HG02870 (cell line): ENCODE results near the gene SRD5A3.
"Not testable (repeated sequence)": the region's sequence is repeated elsewhere in the genome, so short reads cannot be mapped to it uniquely, and the experiment has no call there.

Experiments used
- ATAC-seq: cut with Tn5 transposase; IDR thresholded peaks from one replicate; pipeline ENCODE4 v1.9.1; 2021; ENCODE audit warnings: mild to moderate bottlenecking, moderate library complexity; ENCODE audit not compliant: unreplicated experiment

Gene SRD5A3

DNA sequence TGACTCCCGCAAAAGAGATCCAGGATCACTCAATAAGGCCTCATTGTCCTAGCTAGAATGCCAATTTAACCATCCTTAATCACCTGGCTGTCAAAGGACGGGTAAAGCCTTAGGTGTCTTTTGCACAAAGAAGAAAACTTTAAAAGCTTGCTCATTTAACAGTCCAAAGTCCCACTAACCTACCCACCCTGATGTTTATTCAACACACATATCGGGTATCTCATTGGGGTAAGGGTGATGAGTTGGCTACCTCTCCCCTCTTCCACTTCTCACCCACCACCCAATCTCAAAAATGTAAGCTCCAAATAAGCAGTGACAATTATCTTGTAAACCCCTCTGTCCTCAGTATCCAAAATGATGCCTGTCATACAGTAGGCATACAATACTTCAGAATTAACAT is 988 bp upstream of the SRD5A3 start:
- no peak for ATAC-seq

DNA sequence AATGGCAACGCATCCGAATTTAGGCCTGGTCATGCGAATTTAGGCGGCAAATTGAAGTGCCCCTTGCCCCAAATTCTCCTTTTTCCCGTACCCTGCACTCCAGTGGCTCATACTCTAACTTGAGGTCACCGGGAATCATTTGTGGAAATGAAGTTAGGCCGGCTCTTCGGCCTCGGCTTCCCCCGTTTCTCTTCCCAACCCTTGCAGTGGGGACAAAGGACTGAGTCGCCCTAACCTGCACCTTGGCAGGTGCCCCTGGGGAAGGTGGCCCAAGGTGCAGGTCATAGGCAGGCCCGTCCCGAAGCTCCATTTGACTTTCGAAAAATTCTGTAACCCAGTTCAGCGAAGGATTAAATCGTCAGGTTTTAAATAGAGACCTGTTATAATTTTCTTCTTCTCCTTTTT is 811 bp downstream of the SRD5A3 start:
- ATAC-seq = no peak

DNA sequence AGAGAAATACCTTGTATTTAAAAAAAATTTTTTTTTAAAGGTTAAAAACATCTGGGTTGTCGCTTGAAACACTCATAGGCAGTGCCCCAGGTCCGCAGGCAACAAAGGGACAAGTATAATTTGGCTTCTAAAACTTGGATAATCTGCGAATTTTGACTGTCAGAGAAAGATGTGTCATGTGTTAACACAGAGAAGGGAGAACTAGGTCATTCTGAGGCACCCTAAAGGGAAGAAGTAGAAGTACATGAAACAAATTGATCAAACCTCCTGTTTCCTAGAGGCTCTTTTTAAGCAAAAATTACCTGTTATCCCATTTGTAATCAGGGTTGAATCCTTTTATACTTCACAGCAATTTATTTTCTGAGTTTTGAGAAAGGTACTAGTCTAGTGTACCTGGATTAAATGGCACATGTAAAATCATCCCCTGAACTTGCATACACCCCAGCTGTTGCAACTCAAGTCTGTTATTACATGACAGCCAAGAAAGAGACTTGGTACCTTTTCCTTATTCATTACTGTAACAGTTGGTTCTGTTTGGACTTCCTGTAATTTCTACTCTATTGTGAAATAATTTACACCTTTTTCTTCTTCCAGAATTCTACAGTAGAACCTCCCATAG is 1.7 kb downstream of the SRD5A3 start:
- no peak for ATAC-seq

DNA sequence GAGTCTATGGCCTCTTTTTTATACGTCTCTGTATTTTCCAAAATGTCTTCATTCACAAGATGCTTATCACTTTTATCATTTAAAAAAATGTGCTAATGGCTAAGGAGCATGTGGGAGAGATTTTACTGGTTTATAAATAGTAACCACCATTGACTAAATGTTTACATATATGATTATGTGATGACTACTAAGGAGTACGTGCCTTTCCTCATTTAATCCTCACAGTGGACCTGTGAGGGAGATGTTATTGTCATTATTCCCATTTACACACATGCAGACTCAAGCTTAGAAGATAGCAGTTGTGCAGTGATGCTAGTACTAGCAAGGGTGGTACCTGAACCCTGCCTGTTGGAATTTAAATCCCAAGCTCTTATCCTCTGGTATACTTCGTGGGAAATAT is 2.4 kb downstream of the SRD5A3 start:
- ATAC-seq = no peak

DNA sequence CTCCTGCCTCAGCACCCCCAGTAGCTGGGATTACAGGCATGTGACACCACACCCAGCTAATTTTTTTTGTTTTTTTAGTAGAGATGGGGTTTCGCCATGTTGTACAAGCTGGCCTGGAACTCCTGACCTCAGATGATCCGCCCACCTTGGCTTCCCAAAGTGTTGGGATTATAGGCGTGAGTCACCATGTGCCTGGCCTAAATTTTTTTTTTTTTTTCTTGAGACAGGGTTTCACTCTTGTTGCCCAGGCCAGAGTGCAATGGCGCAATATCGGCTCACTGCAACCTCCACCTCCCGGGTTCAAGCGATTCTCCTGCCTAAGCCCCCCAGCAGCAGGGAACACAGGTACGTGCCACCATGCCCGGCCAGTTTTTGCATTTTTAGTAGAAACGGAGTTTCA is 4.8 kb downstream of the SRD5A3 start:
- ATAC-seq = not testable (repeated sequence)

DNA sequence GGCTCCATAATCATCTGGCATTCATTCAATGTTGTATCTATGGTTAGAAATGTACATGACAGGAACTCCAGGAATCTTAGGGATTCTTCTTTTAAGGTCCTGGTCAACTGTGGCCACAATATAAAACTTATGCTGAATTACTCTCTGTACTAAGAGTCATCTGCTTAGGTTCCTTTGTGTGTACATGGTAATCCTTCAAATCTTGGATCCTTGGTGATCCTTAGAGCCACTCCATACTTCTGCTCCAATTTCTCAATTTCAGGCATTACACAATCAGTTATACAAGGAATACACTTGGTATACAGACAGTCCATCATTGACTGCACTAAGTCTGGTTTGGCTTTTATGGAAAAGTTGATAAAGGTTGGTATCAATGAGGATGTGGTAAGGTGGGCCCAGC is 5.8 kb downstream of the SRD5A3 start:
- ATAC-seq = no peak

DNA sequence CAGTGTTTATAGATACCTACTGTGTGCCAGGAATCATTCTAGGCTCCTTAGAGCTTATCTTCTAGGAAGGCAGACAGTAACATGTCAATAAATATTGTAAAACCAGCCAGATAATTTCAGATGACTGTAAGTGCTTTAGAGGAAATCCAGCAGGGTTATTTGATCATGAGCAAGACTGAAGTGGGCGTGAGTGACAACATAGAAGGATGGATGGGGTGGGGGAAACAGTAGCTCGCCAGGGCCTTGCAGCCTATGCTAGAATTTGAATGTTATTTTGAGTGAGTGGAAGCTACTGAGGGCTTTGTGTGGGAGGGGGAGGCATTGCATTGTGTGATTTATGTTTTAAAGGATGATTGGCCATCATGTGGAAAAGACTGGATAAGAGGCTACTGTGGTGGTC is 6.7 kb downstream of the SRD5A3 start:
- no peak for ATAC-seq

DNA sequence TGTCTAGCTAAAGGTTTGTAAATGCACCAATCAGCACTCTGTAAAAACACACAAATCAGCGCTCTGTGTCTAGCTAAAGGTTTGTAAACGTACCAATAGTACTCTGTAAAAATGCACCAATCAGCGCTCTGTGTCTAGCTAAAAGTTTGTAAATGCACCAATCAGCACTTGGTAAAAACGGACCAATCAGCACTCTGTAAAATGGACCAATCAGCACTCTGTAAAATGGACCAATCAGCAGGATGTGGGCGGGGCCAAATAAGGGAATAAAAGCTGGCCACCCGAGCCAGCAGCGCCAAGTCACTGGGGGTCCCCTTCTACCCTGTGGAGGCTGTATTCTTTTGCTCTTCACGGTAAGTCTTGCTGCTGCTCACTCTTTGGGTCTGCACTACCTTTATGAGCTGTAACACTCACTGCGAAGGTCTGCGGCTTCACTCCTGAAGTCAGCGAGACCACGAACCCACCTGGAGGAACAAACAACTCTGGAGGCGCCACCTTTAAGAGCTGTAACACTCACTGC is 7.2 kb downstream of the SRD5A3 start:
- ATAC-seq = not testable (repeated sequence)

DNA sequence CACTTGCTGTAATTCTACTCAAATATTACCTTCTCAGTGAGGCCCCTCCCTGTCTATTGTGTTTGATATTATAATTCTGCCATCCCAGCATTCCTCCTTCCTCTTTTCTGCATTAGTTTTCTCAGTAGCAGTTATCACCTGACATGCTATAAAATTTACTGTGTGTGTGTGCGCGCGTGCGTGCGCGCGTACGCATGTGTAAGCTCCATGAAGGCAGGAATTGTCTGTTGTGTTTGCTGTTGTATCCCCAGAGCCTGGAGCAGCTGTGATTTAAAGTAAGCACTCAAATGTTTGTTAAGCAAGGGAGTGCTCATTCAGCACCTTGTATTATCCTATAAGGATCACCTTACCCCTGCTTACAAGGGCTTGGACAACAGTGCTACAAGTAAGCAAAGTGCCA is 8.6 kb downstream of the SRD5A3 start:
- ATAC-seq = no peak

- ATAC-seq = no peak
Observed at GRCh38 chr4:55355555-55355954, 9.5 kb downstream of the SRD5A3 start.

GRCh38 chr4:55356991-55357461 is 11.0 kb downstream of the SRD5A3 start:
- no peak for ATAC-seq

DNA sequence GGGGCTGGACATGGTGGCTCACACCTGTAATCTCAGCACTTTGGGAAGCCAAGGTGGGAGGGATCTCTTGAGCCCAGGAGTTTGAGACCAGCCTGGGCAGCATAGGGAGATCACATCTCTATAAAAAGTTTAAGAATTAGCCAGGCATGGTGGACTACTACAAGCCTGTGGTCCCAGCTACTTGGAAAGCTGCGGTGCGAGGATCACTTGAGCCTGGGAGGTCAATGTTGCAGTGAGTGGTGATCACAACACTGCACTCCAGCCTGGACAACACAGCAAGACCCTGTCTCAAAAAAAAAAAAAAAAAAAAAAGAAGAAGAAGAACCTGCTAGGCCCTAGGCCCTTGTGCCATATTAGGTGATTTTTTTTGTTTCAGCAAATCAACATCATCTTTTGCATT is 12.2 kb downstream of the SRD5A3 start:
- no peak for ATAC-seq

DNA sequence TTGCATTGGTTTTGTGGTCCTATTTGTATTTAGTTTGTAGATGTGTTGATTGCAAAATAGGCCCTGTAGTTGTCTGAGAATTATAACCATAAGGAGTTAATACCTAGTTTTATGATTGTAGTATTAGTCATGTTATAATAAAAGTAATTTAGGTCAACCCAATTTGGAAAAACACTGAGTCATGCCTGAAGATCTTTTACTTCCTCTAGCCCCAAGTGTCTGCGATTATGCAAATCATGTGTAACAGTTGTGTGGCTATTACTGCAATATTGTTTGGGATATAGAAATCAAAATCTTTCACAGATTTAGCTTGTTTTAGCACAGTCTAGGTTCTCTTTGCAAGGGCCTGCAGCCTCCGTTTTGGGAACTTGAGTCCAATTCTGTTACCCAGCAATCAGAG is 12.6 kb downstream of the SRD5A3 start:
- ATAC-seq = peak; percentile 83

GRCh38 chr4:55359397-55359916 is 13.4 kb downstream of the SRD5A3 start:
- ATAC-seq = no peak

DNA sequence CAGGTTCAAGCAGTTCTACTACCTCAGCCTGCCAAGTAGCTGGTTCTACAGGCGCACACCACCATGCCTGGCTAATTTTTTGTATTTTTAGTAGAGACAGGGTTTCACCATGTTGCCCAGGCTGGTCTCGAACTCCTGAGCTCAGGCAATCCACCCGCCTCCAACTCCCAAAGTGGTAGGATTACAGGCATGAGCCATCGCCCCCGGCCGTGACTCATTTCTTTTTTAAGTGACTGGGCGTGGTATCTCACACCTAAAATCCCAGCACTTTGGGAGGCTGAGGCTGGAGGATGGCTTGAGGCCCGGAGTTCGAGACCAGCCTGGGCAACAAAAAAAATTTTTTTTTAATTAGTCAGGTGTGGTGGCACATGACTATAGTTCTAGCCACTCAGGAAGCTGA is 16.9 kb downstream of the SRD5A3 start:
- not testable (repeated sequence) for ATAC-seq

GRCh38 chr4:55363691-55364351 is 17.8 kb downstream of the SRD5A3 start:
- no peak for ATAC-seq

- no peak for ATAC-seq
Observed at GRCh38 chr4:55364691-55365344, 18.8 kb downstream of the SRD5A3 start.

GRCh38 chr4:55365345-55365728 is 19.3 kb downstream of the SRD5A3 start:
- ATAC-seq = no peak

GRCh38 chr4:55366621-55367020 is 20.6 kb downstream of the SRD5A3 start:
- ATAC-seq = no peak

DNA sequence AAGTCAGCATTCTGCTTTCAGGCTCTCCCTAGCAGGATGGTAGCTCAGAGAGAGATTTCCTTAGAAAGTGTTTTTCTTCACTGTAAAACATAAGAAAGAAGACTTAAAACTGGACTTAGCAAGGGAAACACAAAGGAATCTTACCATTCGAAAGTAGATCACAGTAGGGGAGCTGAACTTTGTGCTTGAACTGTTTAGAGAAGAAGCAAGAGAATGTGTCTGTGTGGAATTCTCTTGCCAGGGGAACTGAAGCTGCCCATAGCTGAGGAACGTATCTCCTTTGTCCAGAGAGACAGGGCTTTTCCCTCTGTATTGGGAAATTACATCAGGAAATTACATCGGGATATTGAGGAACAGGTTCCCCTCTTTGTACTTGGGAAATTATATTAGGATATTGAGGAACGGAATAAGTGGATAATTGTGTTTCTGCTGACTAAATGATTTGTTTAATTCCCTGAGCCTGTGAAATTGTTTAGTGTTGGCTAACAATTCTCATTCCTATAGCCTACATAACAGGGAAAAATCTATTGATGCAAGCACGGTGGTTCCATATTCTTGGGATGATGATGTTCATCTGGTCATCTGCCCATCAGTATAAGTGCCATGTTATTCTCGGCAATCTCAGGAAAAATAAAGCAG is 21.2 kb downstream of the SRD5A3 start:
- ATAC-seq = no peak

DNA sequence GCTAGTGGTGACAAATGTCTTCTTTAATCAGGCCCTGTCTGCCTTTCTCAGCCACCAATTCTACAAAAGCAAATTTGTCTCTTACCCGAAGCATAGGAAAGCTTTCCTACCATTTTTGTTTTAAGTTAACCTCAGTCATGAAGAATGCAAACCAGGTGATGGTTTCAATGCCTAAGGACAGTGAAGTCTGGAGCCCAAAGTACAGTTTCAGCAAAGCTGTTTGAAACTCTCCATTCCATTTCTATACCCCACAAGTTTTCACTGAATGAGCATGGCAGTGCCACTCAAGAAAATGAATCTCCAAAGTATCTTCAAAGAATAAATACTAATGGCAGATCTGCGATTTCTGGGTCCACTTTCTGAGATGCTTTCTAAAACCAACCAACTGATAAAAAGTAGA is 23.9 kb downstream of the SRD5A3 start:
- no peak for ATAC-seq
